GM18526 (cell line): ENCODE measurements around the gene MIEN1.

Source experiments
- POLR2A ChIP-seq: IDR thresholded peaks from 3 replicates; pipeline ENCODE4 v1.6.1; 2011; ENCODE audit not compliant: insufficient read length; ENCODE audit errors: extremely low read depth

The MIEN1 gene, protein sequence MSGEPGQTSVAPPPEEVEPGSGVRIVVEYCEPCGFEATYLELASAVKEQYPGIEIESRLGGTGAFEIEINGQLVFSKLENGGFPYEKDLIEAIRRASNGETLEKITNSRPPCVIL

DNA sequence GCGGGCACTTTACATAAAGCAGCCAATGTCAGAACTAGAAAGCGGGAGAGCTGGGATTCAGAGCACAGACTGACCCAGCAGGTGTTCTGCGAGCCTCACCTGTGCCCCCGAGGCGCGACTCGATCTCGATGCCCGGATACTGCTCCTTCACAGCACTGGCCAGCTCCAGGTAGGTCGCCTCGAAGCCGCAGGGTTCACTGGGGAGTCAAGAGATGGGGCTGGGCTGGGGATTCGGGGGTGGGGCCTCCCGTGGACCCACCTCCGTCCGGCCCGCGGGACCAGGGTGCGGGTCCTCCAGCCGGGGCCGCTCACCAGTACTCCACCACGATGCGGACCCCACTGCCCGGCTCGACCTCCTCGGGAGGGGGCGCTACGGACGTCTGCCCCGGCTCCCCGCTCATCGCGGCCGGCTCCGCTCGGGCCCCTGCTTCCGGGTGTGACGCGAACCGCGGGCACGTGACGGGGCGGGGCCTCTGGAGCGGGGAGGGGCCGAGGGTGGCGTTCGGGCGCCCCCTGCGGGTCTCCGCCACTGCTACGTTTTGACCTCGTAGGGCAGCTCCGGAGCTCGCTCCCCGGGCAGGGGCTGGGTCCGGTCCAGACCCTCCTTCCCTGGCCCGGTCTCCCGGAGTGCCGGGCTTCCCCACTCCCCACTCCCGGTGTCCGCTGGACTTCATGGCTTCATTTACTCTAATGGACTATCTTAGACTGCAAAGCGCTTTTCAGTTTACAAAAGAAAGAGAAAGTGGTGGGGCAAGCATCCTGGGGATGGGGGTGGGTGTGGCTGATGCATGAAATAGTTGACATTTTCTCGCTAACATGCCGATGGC is at the start of gene MIEN1:
Gene MIEN1 (minus strand): TSS at position 438 of the 827 bp plus-strand sequence. CDS start 37 bp downstream, at position 401.
- peak; percentile 83 for TF ChIP-seq POLR2A

GRCh38 chr17:39777534-39778365 is 47.4 kb upstream of the MIEN1 start:
- TF ChIP-seq POLR2A = no peak

GRCh38 chr17:39776252-39776651 is 45.9 kb upstream of the MIEN1 start:
- TF ChIP-seq POLR2A = no peak

DNA sequence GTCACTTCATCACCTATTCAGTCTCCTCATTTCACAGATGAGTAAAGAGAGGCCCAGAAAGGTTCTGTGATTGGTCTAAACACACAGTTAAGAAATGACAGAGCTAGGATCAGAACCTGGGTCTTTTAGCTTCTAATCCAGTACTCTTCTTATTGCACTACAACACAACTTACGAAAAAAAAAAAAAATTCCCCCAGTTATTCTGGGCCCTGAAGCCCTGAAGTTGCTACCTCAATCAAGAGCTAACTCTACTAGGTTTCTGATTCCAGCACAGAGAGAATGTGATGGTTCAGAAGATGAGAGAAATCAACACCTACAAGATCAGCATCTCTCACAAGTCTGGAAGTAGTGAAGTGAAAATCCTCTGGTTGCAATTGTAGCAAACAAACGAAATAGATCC is 44.7 kb upstream of the MIEN1 start:
- no peak for TF ChIP-seq POLR2A

DNA sequence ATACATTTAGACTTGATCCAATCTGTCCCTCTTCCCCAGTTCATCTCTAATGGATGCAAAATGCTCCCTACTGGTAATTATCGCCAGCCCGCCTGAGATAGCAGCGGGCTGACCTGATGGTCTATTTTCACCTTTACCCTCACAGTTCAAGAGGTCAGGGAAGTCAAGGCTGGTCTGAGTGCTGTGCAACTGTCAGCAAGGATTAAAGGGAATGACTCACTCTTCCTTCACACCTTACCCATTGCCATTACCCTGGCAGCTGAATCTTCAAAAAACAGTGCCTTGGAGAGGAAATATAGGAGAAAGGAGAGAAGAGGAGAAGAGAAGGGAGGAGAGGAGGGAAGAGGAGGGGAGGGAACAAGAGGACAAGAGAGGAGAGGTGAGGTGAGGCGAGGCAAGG is 43.7 kb upstream of the MIEN1 start:
- TF ChIP-seq POLR2A = no peak

GRCh38 chr17:39772987-39773934 is 42.9 kb upstream of the MIEN1 start:
- no peak for TF ChIP-seq POLR2A

DNA sequence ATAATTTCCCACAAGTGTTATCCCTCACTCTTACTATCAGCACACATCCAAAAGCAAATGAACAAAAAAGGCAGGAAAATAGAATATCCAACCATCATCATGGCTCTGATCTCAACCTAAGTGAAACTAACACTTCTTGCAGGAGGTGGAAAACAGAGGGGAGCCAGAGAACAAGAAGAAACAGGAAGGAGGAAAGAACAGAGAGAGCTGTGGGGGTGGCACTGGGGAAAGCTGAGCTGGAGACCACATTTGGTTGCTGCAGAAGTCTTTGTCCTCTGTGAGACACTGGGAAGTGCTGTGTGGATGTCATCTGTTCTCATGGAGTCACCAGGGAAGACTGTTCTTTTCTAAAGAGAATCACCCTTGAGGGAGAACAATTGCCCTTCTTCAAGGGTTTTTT is 42.1 kb upstream of the MIEN1 start:
- no peak for TF ChIP-seq POLR2A

GRCh38 chr17:39769974-39770587 is 39.7 kb upstream of the MIEN1 start:
- TF ChIP-seq POLR2A = peak; percentile 16

DNA sequence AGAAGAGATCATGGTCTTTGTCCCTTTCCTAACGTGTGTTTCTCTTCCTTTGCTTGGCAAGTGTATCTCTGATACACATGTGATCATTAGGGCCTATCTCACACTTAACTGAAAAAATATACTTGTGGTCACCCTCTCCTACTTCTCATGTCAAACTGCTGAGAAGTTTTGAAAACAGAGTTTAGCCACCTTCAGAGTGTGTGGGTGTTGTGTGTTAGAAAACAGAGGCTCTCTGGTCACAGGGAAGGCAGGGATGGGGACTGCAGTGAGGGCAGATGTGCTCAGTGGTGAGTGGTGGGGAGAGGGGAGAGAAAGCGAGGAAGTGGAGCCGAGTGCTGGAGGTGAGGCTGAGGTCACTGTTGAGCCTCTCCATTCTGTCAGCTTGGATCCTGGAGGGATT is 36.8 kb upstream of the MIEN1 start:
- TF ChIP-seq POLR2A = no peak

- no peak for TF ChIP-seq POLR2A
These were observed 35.4 kb upstream of the MIEN1 start for GRCh38 chr17:39765766-39766165.

DNA sequence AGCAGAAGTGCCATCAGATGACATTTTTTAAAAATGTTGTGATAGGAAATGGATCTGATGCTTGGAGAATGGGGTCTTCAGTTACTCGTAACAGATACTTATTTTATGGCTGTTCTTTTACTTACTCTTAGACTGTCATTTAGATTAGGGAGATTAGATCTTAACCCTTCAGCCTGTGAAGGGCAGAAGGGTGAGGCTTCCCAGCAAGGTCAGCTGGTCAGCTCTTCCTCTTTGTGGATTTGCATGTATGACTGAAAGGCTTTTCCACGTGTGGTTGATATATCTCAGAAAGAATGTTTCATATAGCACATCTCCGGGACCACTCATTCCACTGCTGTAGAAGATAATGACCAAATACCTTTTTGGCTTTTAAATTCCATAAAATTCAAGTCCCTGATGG is 34.8 kb upstream of the MIEN1 start:
- no peak for TF ChIP-seq POLR2A

DNA sequence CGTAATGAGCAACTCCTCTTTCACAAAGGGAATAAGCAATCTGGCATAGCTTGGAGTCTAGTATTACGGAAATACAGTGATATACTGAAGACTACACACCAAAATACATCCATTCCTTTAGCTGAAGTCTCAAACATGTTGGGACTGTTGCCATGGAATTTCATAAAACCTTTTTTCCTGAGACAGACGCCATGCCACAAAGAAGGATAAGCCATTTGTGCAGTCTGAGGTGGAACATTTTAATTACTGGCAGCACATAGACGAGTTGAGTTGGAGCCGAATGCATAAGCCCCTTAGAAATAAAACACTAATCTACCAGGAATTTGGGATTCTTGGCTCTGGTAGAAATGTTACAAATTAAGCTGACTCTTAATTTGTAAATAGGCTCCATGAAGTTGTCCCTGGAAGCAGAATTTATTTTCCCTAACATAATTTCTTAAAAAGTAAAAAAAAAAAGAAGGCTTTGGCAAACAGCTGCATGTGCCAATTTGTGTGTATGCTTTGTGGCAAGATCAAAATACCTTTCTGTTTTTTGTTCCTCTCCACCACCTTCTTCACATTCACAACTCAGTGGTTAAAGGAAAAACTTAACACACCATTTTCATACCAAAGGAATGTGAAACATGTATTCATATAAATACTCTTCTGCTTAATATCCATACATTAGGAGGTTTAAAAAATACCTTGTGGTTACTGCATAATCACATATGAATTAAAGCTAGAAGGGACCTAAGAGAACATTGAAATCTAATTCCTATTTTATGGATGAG is 32.9 kb upstream of the MIEN1 start:
- TF ChIP-seq POLR2A = no peak

DNA sequence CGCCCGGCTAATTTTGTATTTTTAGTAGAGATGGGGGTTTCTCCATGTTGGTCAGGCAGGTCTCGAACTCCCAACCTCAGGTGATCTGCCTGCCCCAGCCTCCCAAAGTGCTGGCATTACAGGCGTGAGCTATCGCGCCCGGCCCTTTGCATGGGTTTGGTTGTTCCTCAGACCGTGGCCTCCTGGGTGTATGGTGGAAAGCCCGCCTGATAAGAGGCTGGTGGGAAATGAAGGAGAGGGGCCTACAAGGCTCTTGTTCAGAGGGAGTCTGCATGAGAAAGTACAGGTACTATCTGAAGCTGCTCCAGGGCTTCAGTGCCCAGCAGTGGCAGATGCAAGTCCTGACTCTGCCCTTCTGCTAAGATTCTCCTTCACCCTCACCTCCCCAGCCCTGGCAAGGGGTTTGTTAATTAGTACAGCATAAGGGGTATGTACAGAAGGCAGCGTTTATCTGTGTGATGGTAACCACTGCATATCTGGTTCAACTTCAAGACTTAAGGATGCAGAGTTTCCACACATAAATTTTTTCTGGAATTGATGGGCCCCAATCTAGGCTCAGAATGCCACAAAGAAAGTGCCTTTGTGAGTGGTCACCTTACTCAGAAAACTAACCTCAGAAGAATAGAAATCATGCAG is 31.6 kb upstream of the MIEN1 start:
- no peak for TF ChIP-seq POLR2A
